ENCODE results near the gene CDH4.

The CDH4 gene

GRCh38 chr20:61875996-61876395, 623.9 kb downstream of the CDH4 start:
- no peak for DNase-seq (ENCODE audit: low read depth)
- H3K4me3 ChIP-seq (replicated peaks; ENCODE audit: low read depth, low read length): no peak overlapping the region
- TF ChIP-seq CTCF (IDR thresholded peaks at IDR 0.05; ENCODE audit: low read length, missing control alignments): no peak

DNA sequence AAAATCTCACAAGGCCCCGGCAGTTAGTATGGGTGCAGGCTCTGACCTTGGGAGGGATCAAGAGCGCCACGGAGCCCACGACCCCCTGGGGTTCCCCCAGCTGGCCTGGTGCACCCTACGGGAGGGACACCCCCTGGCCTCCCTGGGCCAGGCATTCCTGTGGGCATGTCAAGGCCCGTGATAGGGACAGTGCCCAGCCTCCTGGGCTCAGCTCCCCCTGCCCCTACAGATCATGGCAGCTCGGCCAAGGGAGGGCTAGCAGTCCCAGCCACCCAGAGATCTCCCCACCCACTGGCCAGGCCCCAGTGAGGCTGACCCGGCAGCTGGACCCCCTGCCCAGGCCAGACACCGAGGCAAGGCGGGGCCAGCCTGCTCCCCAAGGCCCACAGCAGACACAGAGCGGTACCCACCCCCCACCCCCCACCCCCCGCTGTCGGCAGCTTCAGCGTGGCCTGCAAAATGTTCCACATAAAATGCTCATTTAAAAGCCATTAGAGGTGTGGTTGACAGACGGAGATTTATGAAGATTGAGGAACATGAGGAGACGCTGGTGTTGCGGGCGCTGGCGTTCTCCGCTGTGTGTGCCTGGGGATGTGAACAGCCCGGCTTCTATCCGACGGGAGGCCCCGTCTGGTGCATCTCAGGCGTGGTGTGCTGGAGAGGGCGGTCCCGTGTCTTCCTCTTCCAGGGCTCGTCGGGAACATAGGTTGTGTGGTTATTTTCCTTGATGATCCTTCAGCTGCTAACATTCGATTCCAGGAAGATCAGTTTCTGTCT, 625.1 kb downstream of the CDH4 start:
- no peak for DNase-seq (ENCODE audit: low read depth)
- H3K4me3 ChIP-seq (replicated peaks; ENCODE audit: low read depth, low read length): no peak overlapping the region
- no peak for TF ChIP-seq CTCF (IDR thresholded peaks at IDR 0.05; ENCODE audit: low read length, missing control alignments)

- H3K4me3 ChIP-seq (replicated peaks; ENCODE audit: low read depth, low read length): no peak overlapping the region
- TF ChIP-seq CTCF (IDR thresholded peaks at IDR 0.05; ENCODE audit: low read length, missing control alignments): no peak
- DNase-seq (ENCODE audit: low read depth): no peak
Observed at GRCh38 chr20:61877776-61878477, 625.9 kb downstream of the CDH4 start.

DNA sequence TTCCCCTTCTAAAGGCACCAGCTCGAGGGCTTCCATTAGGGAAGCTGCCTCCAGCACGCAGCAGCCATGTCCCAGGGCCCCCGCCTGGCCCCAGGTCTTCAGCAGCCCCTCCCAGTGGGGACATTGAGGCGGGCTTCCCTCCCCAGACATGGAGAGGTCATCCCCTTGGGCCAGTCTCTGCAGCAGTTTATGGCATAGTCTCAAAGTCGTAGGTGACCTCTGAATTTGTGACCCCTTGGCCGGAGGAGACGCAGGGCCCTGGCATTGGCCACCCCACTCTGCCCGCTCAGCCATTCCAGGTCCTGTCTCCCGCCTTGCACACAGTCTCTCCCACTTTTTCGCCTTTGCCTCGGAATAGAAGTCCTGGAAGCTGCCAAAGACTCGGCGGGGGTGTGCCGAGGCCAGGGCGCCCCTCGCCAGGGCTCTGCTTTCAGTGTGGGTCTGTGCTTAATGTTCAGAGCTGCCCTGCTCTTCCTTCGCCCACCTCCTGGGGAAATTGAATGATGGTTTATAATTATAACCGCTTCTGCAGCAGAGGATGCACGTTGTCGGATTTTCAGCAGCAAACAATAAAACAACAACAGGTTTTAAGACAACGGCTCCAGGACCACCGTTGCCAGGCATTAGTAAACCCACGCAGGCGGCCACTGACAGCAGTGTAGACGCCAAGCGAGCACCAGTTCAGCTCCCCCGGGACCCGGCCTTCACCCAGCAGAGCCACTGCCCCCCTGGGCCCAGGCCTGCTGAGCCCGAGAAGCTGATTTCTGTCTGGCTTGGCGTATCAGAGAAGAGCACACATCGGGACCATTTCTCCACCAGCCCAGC, 626.6 kb downstream of the CDH4 start:
- H3K4me3 ChIP-seq (replicated peaks; ENCODE audit: low read depth, low read length): no peak overlapping the region
- no peak for TF ChIP-seq CTCF (IDR thresholded peaks at IDR 0.05; ENCODE audit: low read length, missing control alignments)
- no peak for DNase-seq (ENCODE audit: low read depth)

- DNase-seq (ENCODE audit: low read depth): no peak
- H3K4me3 ChIP-seq (replicated peaks; ENCODE audit: low read depth, low read length): no peak overlapping the region
- TF ChIP-seq CTCF (IDR thresholded peaks at IDR 0.05; ENCODE audit: low read length, missing control alignments): no peak
Observed at GRCh38 chr20:61879303-61879620, 627.2 kb downstream of the CDH4 start.

DNA sequence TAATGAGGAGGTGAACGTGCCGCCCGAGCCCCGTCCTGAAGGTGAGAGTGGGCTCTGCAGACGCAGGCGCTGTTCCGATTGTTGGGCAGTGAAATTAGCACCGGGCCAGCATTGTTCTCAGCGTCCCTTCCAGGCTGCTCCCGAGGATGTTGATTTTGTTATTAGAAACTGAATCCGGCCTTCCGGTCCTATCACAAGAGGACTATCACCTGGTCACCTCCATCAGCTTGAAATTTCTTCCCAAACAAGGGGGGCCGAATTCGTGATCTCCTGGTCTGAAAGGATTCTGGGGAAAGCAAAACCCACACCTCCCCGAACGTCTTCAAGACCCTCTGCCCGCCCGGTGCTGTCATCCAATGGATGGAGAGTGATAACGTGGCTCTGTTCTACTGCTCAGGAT, 627.6 kb downstream of the CDH4 start:
- no peak for TF ChIP-seq CTCF (IDR thresholded peaks at IDR 0.05; ENCODE audit: low read length, missing control alignments)
- DNase-seq (ENCODE audit: low read depth): no peak
- H3K4me3 ChIP-seq (replicated peaks; ENCODE audit: low read depth, low read length): no peak overlapping the region
